Smooth muscle cell (in vitro differentiated cells): ENCODE results near the gene CPHXL. TPM values are rescaled to one million over a fixed set of nuclear protein-coding genes. Genes with fewer than 3 reads are reported as not detected.

ENCODE experiments used
- DNase-seq: peaks from one replicate; lab custom pipeline; 2025; ENCODE audit not compliant: unreplicated experiment; lab: John Stamatoyannopoulos, UW
- H2AFZ ChIP-seq: fragments of 200-600 bp; sonication (generic); 2 replicates; pipeline ENCODE4 v1.6.0; 2016; ENCODE audit warnings: antibody characterized with exemption, low read depth, mild to moderate bottlenecking
- H3F3A ChIP-seq: fragments of 200-600 bp; sonication (generic); 2 replicates; pipeline ENCODE4 v1.6.0; 2017; ENCODE audit warnings: antibody characterized with exemption, low read depth
- H3K27ac ChIP-seq: fragments of 200-600 bp; sonication (generic); 2 replicates; pipeline ENCODE4 v1.5.1; 2016; ENCODE audit warnings: low read depth, mild to moderate bottlenecking
- H3K27me3 ChIP-seq: fragments of 200-600 bp; sonication (generic); 2 replicates; pipeline ENCODE4 v1.6.1; 2016; ENCODE audit warnings: low read depth, mild to moderate bottlenecking
- H3K36me3 ChIP-seq: fragments of 200-600 bp; sonication (generic); 2 replicates; pipeline ENCODE4 v1.5.1; 2016; ENCODE audit warnings: low read depth
- H3K4me1 ChIP-seq: fragments of 200-600 bp; sonication (generic); 2 replicates; pipeline ENCODE4 v1.5.1; 2016; ENCODE audit warnings: low read depth
- H3K4me2 ChIP-seq: fragments of 200-600 bp; sonication (generic); 2 replicates; pipeline ENCODE4 v1.6.0; 2016; ENCODE audit warnings: mild to moderate bottlenecking
- H3K4me3 ChIP-seq: fragments of 200-600 bp; sonication (generic); 2 replicates; pipeline ENCODE4 v1.5.1; 2016; ENCODE audit warnings: mild to moderate bottlenecking
- H3K79me2 ChIP-seq: fragments of 200-600 bp; sonication (generic); 2 replicates; pipeline ENCODE4 v1.6.0; 2016; ENCODE audit warnings: low read depth, mild to moderate bottlenecking
- H3K9ac ChIP-seq: fragments of 200-600 bp; sonication (generic); 2 replicates; pipeline ENCODE4 v1.6.0; 2016; ENCODE audit warnings: low read depth
- H3K9me3 ChIP-seq: fragments of 200-600 bp; sonication (generic); replicated peaks from 2 replicates; pipeline ENCODE4 v1.5.1; 2016; ENCODE audit warnings: low read depth
- H4K20me1 ChIP-seq: fragments of 200-600 bp; sonication (generic); 2 replicates; pipeline ENCODE4 v1.6.0; 2016; ENCODE audit warnings: low read depth
- WGBS: methylation state at CpG from one replicate; pipeline ENCODE4 v1.1.7; 2016; ENCODE audit warnings: low lambda C conversion rate; 5-methylcytosine and 5-hydroxymethylcytosine counted together
- polyA plus RNA-seq: library from polyadenylated mRNA; unstranded; fragments of >200 nt; fragmentation: Nextera tagmentation; extraction: Ambion mirVana; gene quantifications from 2 replicates; pipeline ENCODE4 v1.2.1, GENCODE V29; 2016
- total RNA-seq: library from RNA; depleted of rRNA; stranded (reverse); fragments of >200 nt; gene quantifications from 2 replicates; pipeline ENCODE4 v1.2.3, GENCODE V29; 2014
- TF ChIP-seq, protein P1 (sequence below): fragments of 200-600 bp; sonication (generic); IDR thresholded peaks from 2 replicates; pipeline ENCODE4 v1.5.1; 2017; ENCODE audit warnings: borderline replicate concordance, mild to moderate bottlenecking, antibody characterized with exemption; ENCODE audit not compliant: insufficient read depth, poor library complexity, severe bottlenecking

Gene CPHXL
- total and polyA plus RNA-seq, 2 experiments from 2014 or later: not detected

GRCh38 chr16:75763204-75763603 is 36.9 kb upstream of the CPHXL start:
- no peaks in the 10 kb centered on the region for H4K20me1 ChIP-seq
- no peaks in the 10 kb centered on the region for H3K36me3 ChIP-seq
- no peaks in the 10 kb centered on the region for H3K79me2 ChIP-seq
- H3K27me3 ChIP-seq: peaks cover 12% of the 10 kb centered on the region
- no peaks in the 10 kb centered on the region for H3K9me3 ChIP-seq
- no peak overlapping the region for H2AFZ ChIP-seq
- H3K27ac ChIP-seq: no peak overlapping the region
- H3F3A ChIP-seq: no peaks in the 10 kb centered on the region
- no peak overlapping the region for H3K4me3 ChIP-seq
- DNase-seq: no peak
- no peaks in the 10 kb centered on the region for H3K4me1 ChIP-seq
- WGBS: 85% methylated on average over 3 of the region's 3 CpGs
- TF ChIP-seq, protein P1, sequence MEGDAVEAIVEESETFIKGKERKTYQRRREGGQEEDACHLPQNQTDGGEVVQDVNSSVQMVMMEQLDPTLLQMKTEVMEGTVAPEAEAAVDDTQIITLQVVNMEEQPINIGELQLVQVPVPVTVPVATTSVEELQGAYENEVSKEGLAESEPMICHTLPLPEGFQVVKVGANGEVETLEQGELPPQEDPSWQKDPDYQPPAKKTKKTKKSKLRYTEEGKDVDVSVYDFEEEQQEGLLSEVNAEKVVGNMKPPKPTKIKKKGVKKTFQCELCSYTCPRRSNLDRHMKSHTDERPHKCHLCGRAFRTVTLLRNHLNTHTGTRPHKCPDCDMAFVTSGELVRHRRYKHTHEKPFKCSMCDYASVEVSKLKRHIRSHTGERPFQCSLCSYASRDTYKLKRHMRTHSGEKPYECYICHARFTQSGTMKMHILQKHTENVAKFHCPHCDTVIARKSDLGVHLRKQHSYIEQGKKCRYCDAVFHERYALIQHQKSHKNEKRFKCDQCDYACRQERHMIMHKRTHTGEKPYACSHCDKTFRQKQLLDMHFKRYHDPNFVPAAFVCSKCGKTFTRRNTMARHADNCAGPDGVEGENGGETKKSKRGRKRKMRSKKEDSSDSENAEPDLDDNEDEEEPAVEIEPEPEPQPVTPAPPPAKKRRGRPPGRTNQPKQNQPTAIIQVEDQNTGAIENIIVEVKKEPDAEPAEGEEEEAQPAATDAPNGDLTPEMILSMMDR: no peak
- no peak overlapping the region for H3K4me2 ChIP-seq
- H3K9ac ChIP-seq: no peak overlapping the region

GRCh38 chr16:75762746-75763145 is 36.5 kb upstream of the CPHXL start:
- TF ChIP-seq, protein P1: no peak
- Histone ChIP-seq H3K79me2 (no peaks in the 10 kb centered on the region), H3K4me2 (no peak overlapping the region), H3K4me1 (no peaks in the 10 kb centered on the region), H3K36me3 (no peaks in the 10 kb centered on the region), H3K9me3 (no peaks in the 10 kb centered on the region), H4K20me1 (no peaks in the 10 kb centered on the region), H3K27me3 (peaks cover 12% of the 10 kb centered on the region), H2AFZ (no peak overlapping the region), H3K4me3 (no peak overlapping the region), H3F3A (no peaks in the 10 kb centered on the region), H3K27ac (no peak overlapping the region), H3K9ac (no peak overlapping the region)
- no peak for DNase-seq
- WGBS: 79% methylated on average over 2 of the region's 2 CpGs

GRCh38 chr16:75761108-75761507 is 34.8 kb upstream of the CPHXL start:
- no peak overlapping the region for H3K4me2 ChIP-seq
- no peaks in the 10 kb centered on the region for H4K20me1 ChIP-seq
- H3K79me2 ChIP-seq: no peaks in the 10 kb centered on the region
- no peaks in the 10 kb centered on the region for H3F3A ChIP-seq
- no peaks in the 10 kb centered on the region for H3K9me3 ChIP-seq
- DNase-seq: no peak
- H3K27ac ChIP-seq: no peak overlapping the region
- H3K36me3 ChIP-seq: no peaks in the 10 kb centered on the region
- TF ChIP-seq, protein P1: no peak
- H3K27me3 ChIP-seq: peaks cover 9% of the 10 kb centered on the region
- no peak overlapping the region for H3K4me3 ChIP-seq
- H2AFZ ChIP-seq: no peak overlapping the region
- H3K4me1 ChIP-seq: no peaks in the 10 kb centered on the region
- WGBS: 81% methylated on average over 7 of the region's 7 CpGs
- no peak overlapping the region for H3K9ac ChIP-seq

DNA sequence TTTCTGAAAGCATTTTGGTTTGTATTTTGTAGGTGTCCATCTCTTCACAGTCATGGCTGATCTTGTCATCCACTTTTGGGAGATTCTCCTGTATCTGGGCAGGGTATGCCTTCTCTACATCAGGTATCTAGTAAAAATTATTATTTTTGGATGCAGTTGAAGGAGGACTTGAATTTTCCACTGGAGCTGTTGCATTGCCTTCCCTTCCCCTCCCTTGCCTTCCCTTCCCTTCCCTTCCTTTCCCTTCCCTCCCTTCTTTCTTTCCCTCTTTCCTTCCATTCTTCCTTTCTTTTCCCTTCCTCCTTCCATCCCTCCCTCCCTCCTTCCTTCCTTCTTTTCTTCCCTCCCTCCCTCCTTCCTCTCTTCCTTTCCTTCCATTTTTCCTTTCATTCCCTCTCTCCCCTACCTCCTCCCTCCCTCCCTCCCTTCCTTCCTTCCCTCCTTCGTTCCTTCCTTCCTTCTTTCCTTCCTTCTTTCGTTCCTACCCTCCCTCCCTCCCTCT is 33.8 kb upstream of the CPHXL start:
- Histone ChIP-seq H3K27ac (no peak overlapping the region), H3K27me3 (peaks cover 5% of the 10 kb centered on the region), H4K20me1 (no peaks in the 10 kb centered on the region), H3F3A (no peaks in the 10 kb centered on the region), H3K9me3 (no peaks in the 10 kb centered on the region), H3K4me3 (no peak overlapping the region), H3K4me1 (no peaks in the 10 kb centered on the region), H2AFZ (no peak overlapping the region), H3K36me3 (no peaks in the 10 kb centered on the region), H3K9ac (no peak overlapping the region), H3K79me2 (no peaks in the 10 kb centered on the region), H3K4me2 (no peak overlapping the region)
- TF ChIP-seq, protein P1: no peak
- no peak for DNase-seq
- WGBS: no CpG with 5 or more reads among the region's 2 CpGs
